Measurements from ENCODE around the gene HLA-DPB1. TPM values are rescaled to one million over a fixed set of nuclear protein-coding genes. Genes with fewer than 3 reads are reported as not detected.
A peak's percentile ranks its signal among the peaks of the same experiment; 100 is the strongest.

Gene HLA-DPB1
- polyA plus RNA-seq, 3 donors: 569 to 682 (median 676) TPM

- Mint-ChIP-seq H3K4me3 (no peak overlapping the region), H3K27ac (peak overlapping the region in 3 of 7 donors; percentile 13 to 41 (median 25)), H3K27me3 (ENCODE audit: low read depth in 3 of 3) (peaks cover 2 to 4% (median 2%) of the 10 kb centered on the region in 3 donors), H3K9me3 (peaks cover 0 to 3% (median 0%) of the 10 kb centered on the region in 7 donors), H3K4me1 (peaks cover 4% of the 10 kb centered on the region), H3K36me3 (peaks cover 51 to 52% of the 10 kb centered on the region in 2 donors)
- TF ChIP-seq CTCF (IDR thresholded peaks at IDR 0.05): no peak
- no peak overlapping the region for H3K4me2 ChIP-seq (replicated peaks; ENCODE audit: extremely low read depth, low read length, poor library complexity, severe bottlenecking)
- H3K36me3 ChIP-seq (replicated peaks in 1 of 2; ENCODE audit: control insufficient read depth in 1 of 2, insufficient read depth in 2 of 2, low read length in 2 of 2): peaks cover 50 to 51% of the 10 kb centered on the region in 2 donors
- peaks cover 2% of the 10 kb centered on the region for H3K79me2 ChIP-seq (ENCODE audit: insufficient read depth, low read length)
- H3K9ac ChIP-seq (ENCODE audit: insufficient read depth, low read length, poor library complexity, severe bottlenecking): no peak overlapping the region
- H3K9me3 ChIP-seq (replicated peaks in 1 of 2; ENCODE audit: control insufficient read depth in 1 of 2, insufficient read depth in 1 of 2, low read length in 2 of 2): no peaks in the 10 kb centered on the region
- DNase-seq: no peak
- intact Hi-C loops (cut with micrococcal nuclease): loop anchor here in 1 of 2 donors (10.0 kb wide), 2 partner anchors 156 to 194 kb away; no protein-coding TSS in a partner anchor
- no peak overlapping the region for H3K27ac ChIP-seq (ENCODE audit: low read depth in 1 of 2, low read length in 2 of 2)
- H2AFZ ChIP-seq (ENCODE audit: insufficient read depth, low read depth, low read length, poor library complexity, severe bottlenecking): no peak overlapping the region
- no peaks in the 10 kb centered on the region for H3K4me1 ChIP-seq (ENCODE audit: control insufficient read depth in 1 of 2, insufficient read depth in 2 of 2, low read length in 2 of 2)
- WGBS (ENCODE audit: insufficient coverage): 100% methylated on average over 2 of the region's 3 CpGs
- H3K4me3 ChIP-seq (replicated peaks in 1 of 3; ENCODE audit: low read depth in 2 of 3, low read length in 3 of 3): no peak overlapping the region
- no peaks in the 10 kb centered on the region for H3K27me3 ChIP-seq (ENCODE audit: control insufficient read depth in 2 of 2, insufficient read depth in 2 of 2, low read length in 2 of 2)
- H4K20me1 ChIP-seq (ENCODE audit: insufficient read depth, low read length): peaks cover 25% of the 10 kb centered on the region
These were observed 12.6 kb downstream of the HLA-DPB1 start for GRCh38 chr6:33088258-33088930.

DNA sequence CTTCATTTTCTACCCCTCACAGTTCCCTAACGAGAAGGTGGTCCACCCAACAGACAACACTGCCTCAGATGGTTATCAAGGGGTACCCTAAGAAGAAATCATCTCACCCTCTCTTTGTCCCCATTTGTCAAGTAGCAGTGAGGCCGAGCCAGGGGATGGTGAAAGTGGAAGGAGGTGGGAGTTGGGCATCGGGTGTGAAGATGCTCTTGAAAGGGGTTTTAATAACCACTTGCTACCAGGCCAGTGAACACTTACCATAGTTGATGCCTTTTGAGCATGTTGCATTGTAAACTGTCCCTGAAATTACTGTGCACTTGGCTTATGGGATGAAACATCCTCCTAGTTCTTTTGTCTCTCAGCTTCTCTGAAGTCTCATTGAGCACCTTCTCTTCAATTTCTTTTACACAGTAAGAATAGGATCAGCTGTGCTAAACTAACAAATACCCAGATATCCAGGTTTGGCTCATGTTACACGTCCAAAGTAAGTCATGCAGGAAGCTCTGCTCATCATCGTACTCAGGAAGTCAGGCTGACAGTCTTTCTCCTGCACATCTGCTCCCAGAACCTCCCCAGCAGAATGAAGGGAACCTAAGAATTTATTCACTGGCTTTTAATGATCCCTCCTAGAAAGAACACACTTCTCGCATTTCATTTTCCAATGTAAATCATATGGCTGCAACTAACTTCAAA is 13.3 kb downstream of the HLA-DPB1 start:
- TF ChIP-seq CTCF (IDR thresholded peaks at IDR 0.05): no peak
- H3K9me3 ChIP-seq (replicated peaks in 1 of 2; ENCODE audit: control insufficient read depth in 1 of 2, insufficient read depth in 1 of 2, low read length in 2 of 2): no peaks in the 10 kb centered on the region
- peaks cover 44% of the 10 kb centered on the region in 2 donors for H3K36me3 ChIP-seq (replicated peaks in 1 of 2; ENCODE audit: control insufficient read depth in 1 of 2, insufficient read depth in 2 of 2, low read length in 2 of 2)
- peaks cover 2 to 4% (median 2%) of the 10 kb centered on the region in 3 donors for H3K27me3 Mint-ChIP-seq (ENCODE audit: low read depth in 3 of 3)
- no peak overlapping the region for H3K4me3 Mint-ChIP-seq
- H3K79me2 ChIP-seq (ENCODE audit: insufficient read depth, low read length): no peaks in the 10 kb centered on the region
- intact Hi-C loops (cut with micrococcal nuclease): loop anchor here in 1 of 2 donors (10.0 kb wide), 2 partner anchors 156 to 194 kb away; no protein-coding TSS in a partner anchor
- H3K27me3 ChIP-seq (ENCODE audit: control insufficient read depth in 2 of 2, insufficient read depth in 2 of 2, low read length in 2 of 2): no peaks in the 10 kb centered on the region
- H2AFZ ChIP-seq (ENCODE audit: insufficient read depth, low read depth, low read length, poor library complexity, severe bottlenecking): no peak overlapping the region
- no peak overlapping the region for H3K27ac ChIP-seq (ENCODE audit: low read depth in 1 of 2, low read length in 2 of 2)
- no peaks in the 10 kb centered on the region for H3K4me1 ChIP-seq (ENCODE audit: control insufficient read depth in 1 of 2, insufficient read depth in 2 of 2, low read length in 2 of 2)
- H3K9ac ChIP-seq (ENCODE audit: insufficient read depth, low read length, poor library complexity, severe bottlenecking): no peak overlapping the region
- peaks cover 0 to 3% (median 0%) of the 10 kb centered on the region in 7 donors for H3K9me3 Mint-ChIP-seq
- no peak overlapping the region for H3K4me3 ChIP-seq (replicated peaks in 1 of 3; ENCODE audit: low read depth in 2 of 3, low read length in 3 of 3)
- H3K4me2 ChIP-seq (replicated peaks; ENCODE audit: extremely low read depth, low read length, poor library complexity, severe bottlenecking): no peak overlapping the region
- H3K27ac Mint-ChIP-seq: peak overlapping the region in 2 of 7 donors; percentile 13 to 26
- 30% methylated on average over 2 of the region's 6 CpGs for WGBS (ENCODE audit: insufficient coverage)
- peaks cover 45 to 46% of the 10 kb centered on the region in 2 donors for H3K36me3 Mint-ChIP-seq
- H4K20me1 ChIP-seq (ENCODE audit: insufficient read depth, low read length): peaks cover 22% of the 10 kb centered on the region
- H3K4me1 Mint-ChIP-seq: peaks cover 2% of the 10 kb centered on the region
- DNase-seq: no peak
